HL-60 (cell line): ENCODE results near the gene PTPN11.

Source experiments
- DNase-seq, 2 experiments: peaks; one replicate each; pipeline ENCODE4 v3.0.0-alpha.2; 2010 to 2020; ENCODE audit warnings: low read depth in 1 of 2, low spot score in 1 of 2
- H3K27ac ChIP-seq: fragments of 250-450 bp; sonication (Bioruptor Pico); replicated peaks from 2 replicates; pipeline ENCODE4 v1.5.1; 2020; ENCODE audit warnings: mild to moderate bottlenecking, moderate library complexity
- H3K27me3 ChIP-seq: fragments of 250-450 bp; sonication (Bioruptor Pico); 2 replicates; pipeline ENCODE4 v1.5.1; 2021; ENCODE audit warnings: mild to moderate bottlenecking, moderate library complexity; ENCODE audit not compliant: insufficient read depth, poor library complexity, severe bottlenecking
- H3K4me3 ChIP-seq: replicated peaks from 2 replicates; pipeline ENCODE4 v1.5.1; 2011; ENCODE audit warnings: mild to moderate bottlenecking, control low read depth, low read length; ENCODE audit not compliant: insufficient read depth
- GABPA ChIP-seq: IDR thresholded peaks from 2 replicates; pipeline ENCODE4 v1.6.1; 2012; ENCODE audit warnings: low read depth
- POLR2AphosphoS5 ChIP-seq: IDR thresholded peaks from 2 replicates; pipeline ENCODE4 v1.6.1; 2012; ENCODE audit warnings: low read depth
- SPI1 ChIP-seq: IDR thresholded peaks from 2 replicates; pipeline ENCODE4 v1.6.1; 2012; ENCODE audit warnings: low read depth, mild to moderate bottlenecking, borderline replicate concordance
- TF ChIP-seq, protein P1 (sequence below): IDR thresholded peaks from 2 replicates; pipeline ENCODE4 v1.6.1; 2012; ENCODE audit warnings: low read depth; ENCODE audit not compliant: insufficient replicate concordance
- TF ChIP-seq, protein P2 (sequence below): IDR thresholded peaks from one replicate; pipeline ENCODE4 v1.5.1; 2011; ENCODE audit warnings: low read length, control low read depth, inconsistent platforms; ENCODE audit not compliant: insufficient read depth

Gene PTPN11

DNA sequence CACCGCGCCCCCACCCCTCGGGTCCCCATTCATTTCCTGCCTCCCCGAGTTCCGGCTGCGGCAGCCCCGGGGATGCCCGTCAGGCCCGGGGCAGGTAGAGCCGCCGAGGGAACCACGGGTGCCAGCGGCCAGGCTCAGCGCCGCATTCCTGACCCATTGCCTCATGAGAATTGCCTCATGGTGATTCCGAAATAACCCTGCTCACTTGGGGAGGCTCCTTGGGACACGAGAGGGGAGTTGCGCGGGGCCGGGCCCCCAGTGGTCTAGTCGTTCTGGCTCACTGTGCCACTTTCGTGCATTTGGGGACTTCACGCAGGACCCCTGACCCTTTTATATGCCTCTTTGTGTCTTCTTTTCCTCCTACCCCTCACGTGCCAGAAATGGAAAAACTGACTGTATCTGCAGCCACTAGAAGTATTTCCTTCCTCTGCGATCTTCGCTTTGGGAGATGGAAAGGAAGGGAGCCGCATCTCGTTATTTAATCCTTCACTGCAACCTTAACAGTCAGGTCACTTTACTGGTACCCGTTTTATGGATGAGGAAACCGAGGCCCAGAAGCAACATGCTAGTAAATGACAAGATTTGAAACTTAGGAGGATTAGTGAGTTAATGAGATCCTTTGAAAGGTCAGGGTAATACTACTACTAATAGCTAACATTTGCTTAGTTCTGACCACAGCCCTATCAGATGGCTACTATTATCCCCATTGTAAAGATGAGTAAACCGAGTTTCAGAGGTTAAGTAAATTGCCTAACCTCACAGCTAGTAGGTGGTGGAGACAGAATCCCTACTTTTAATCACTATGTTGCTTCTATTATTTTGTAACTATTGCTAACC lies 768 bp downstream of the PTPN11 start:
- DNase-seq = peak in 1 of 2 experiments; percentile 62
- Histone ChIP-seq H3K27ac (peak overlapping the region; percentile 91), H3K27me3 (no peaks in the 10 kb centered on the region), H3K4me3 (peak overlapping the region; percentile 86)
- TF ChIP-seq SPI1 (no peak), GABPA (no peak), POLR2AphosphoS5 (no peak)
- TF ChIP-seq, protein P1, sequence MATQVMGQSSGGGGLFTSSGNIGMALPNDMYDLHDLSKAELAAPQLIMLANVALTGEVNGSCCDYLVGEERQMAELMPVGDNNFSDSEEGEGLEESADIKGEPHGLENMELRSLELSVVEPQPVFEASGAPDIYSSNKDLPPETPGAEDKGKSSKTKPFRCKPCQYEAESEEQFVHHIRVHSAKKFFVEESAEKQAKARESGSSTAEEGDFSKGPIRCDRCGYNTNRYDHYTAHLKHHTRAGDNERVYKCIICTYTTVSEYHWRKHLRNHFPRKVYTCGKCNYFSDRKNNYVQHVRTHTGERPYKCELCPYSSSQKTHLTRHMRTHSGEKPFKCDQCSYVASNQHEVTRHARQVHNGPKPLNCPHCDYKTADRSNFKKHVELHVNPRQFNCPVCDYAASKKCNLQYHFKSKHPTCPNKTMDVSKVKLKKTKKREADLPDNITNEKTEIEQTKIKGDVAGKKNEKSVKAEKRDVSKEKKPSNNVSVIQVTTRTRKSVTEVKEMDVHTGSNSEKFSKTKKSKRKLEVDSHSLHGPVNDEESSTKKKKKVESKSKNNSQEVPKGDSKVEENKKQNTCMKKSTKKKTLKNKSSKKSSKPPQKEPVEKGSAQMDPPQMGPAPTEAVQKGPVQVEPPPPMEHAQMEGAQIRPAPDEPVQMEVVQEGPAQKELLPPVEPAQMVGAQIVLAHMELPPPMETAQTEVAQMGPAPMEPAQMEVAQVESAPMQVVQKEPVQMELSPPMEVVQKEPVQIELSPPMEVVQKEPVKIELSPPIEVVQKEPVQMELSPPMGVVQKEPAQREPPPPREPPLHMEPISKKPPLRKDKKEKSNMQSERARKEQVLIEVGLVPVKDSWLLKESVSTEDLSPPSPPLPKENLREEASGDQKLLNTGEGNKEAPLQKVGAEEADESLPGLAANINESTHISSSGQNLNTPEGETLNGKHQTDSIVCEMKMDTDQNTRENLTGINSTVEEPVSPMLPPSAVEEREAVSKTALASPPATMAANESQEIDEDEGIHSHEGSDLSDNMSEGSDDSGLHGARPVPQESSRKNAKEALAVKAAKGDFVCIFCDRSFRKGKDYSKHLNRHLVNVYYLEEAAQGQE = no peak
- TF ChIP-seq, protein P2, sequence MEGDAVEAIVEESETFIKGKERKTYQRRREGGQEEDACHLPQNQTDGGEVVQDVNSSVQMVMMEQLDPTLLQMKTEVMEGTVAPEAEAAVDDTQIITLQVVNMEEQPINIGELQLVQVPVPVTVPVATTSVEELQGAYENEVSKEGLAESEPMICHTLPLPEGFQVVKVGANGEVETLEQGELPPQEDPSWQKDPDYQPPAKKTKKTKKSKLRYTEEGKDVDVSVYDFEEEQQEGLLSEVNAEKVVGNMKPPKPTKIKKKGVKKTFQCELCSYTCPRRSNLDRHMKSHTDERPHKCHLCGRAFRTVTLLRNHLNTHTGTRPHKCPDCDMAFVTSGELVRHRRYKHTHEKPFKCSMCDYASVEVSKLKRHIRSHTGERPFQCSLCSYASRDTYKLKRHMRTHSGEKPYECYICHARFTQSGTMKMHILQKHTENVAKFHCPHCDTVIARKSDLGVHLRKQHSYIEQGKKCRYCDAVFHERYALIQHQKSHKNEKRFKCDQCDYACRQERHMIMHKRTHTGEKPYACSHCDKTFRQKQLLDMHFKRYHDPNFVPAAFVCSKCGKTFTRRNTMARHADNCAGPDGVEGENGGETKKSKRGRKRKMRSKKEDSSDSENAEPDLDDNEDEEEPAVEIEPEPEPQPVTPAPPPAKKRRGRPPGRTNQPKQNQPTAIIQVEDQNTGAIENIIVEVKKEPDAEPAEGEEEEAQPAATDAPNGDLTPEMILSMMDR = no peak

DNA sequence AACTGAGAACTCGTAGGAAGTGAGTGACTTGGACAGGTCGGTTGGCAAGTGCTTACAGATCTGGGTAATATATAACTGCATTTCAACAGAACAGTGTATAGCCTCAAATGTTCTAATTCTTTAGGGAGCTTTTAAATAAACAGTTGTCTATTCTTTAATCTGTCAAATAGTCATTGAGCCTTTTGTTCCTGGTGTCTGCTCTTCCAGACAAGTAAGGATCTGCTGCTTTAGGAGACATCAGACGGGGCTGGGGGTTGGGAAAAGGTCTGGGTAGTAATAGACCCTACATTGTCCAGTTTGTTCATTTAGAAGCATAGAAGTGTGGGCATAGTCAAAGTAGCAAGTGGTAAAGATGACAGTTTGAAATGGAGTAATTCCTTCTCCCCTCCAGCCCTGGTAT lies 2.0 kb downstream of the PTPN11 start:
- TF ChIP-seq GABPA (no peak), SPI1 (no peak), POLR2AphosphoS5 (no peak)
- TF ChIP-seq, protein P1 = no peak
- TF ChIP-seq, protein P2 = no peak
- Histone ChIP-seq H3K4me3 (no peak overlapping the region), H3K27me3 (no peaks in the 10 kb centered on the region), H3K27ac (no peak overlapping the region)
- no peak for DNase-seq

GRCh38 chr12:112421363-112421762 lies 2.6 kb downstream of the PTPN11 start:
- no peaks in the 10 kb centered on the region for H3K27me3 ChIP-seq
- no peak for TF ChIP-seq GABPA
- TF ChIP-seq, protein P1 = no peak
- no peak for TF ChIP-seq POLR2AphosphoS5
- TF ChIP-seq, protein P2 = no peak
- no peak for TF ChIP-seq SPI1
- no peak overlapping the region for H3K4me3 ChIP-seq
- no peak overlapping the region for H3K27ac ChIP-seq
- no peak for DNase-seq
